Liver (tissue), 9 donors: ENCODE data around the gene PLA1A. TPM values are rescaled to one million over a fixed set of nuclear protein-coding genes. Genes with fewer than 3 reads are reported as not detected.

Source experiments
- DNase-seq: peaks from one replicate; pipeline ENCODE4 v3.0.0-alpha.2; 2017; ENCODE audit warnings: low spot score
- H3K27ac ChIP-seq, 2 donors: one replicate each; pipeline ENCODE4 v1.7.0; 2013; ENCODE audit warnings: inconsistent platforms in 2 of 2, low read length in 2 of 2, control low read depth in 1 of 2, low read depth in 1 of 2, mild to moderate bottlenecking in 1 of 2
- H3K27me3 ChIP-seq, 4 donors: one replicate each; pipeline versions ENCODE4 v1.6.1 to v1.7.0; 2013; ENCODE audit warnings: low read length in 3 of 4, inconsistent platforms in 1 of 4, mild to moderate bottlenecking in 1 of 4, moderate library complexity in 1 of 4; ENCODE audit not compliant: control insufficient read depth in 4 of 4, insufficient read depth in 4 of 4
- H3K36me3 ChIP-seq, 4 donors: one replicate each; pipeline versions ENCODE4 v1.6.1 to v1.7.0; 2013; ENCODE audit warnings: low read length in 3 of 4, mild to moderate bottlenecking in 3 of 4, low read depth in 1 of 4, moderate library complexity in 1 of 4; ENCODE audit not compliant: control insufficient read depth in 4 of 4, insufficient read depth in 3 of 4
- H3K4me1 ChIP-seq, 4 donors: one replicate each; pipeline versions ENCODE4 v1.6.1 to v1.7.0; 2013; ENCODE audit warnings: low read length in 3 of 4, mild to moderate bottlenecking in 3 of 4, moderate library complexity in 1 of 4; ENCODE audit not compliant: control insufficient read depth in 4 of 4, insufficient read depth in 4 of 4
- H3K4me3 ChIP-seq, 3 donors: one replicate each; pipeline versions ENCODE4 v1.6.1 to v1.7.0; 2013; ENCODE audit warnings: low read length in 3 of 3, control low read depth in 1 of 3, low read depth in 1 of 3, mild to moderate bottlenecking in 1 of 3
- H3K9ac ChIP-seq, 2 donors: one replicate each; pipeline ENCODE4 v1.7.0; 2013; ENCODE audit warnings: low read length in 2 of 2, mild to moderate bottlenecking in 2 of 2, moderate library complexity in 2 of 2, control low read depth in 1 of 2, low read depth in 1 of 2
- H3K9me3 ChIP-seq, 4 donors: one replicate each; pipeline versions ENCODE4 v1.6.1 to v1.7.0; 2013; ENCODE audit warnings: low read length in 3 of 4; ENCODE audit not compliant: control insufficient read depth in 4 of 4
- CTCF ChIP-seq: fragments of 150-350 bp; IDR thresholded peaks from 2 replicates; pipeline ENCODE4 v1.5.1; 2017; ENCODE audit warnings: improper control_type of control experiment, low read depth, low read length; ENCODE audit not compliant: missing input control
- EGR1 ChIP-seq, 2 donors: IDR thresholded peaks; 2 replicates each; pipeline ENCODE4 v1.6.1; 2016 to 2018; ENCODE audit warnings: antibody characterized with exemption in 2 of 2, low read depth in 2 of 2
- FOXA1 ChIP-seq: IDR thresholded peaks from 2 replicates; pipeline ENCODE4 v1.6.1; 2016; ENCODE audit warnings: antibody characterized with exemption
- FOXA2 ChIP-seq: IDR thresholded peaks from 2 replicates; pipeline ENCODE4 v1.6.1; 2016; ENCODE audit warnings: antibody characterized with exemption
- GABPA ChIP-seq, 2 donors: IDR thresholded peaks in 1 of 2; conservative IDR thresholded peaks in 1 of 2; 2 replicates each; pipeline ENCODE4 v1.6.1; 2016; ENCODE audit warnings: antibody characterized with exemption in 2 of 2, mild to moderate bottlenecking in 1 of 2, moderate library complexity in 1 of 2
- HNF4A ChIP-seq, 2 donors: conservative IDR thresholded peaks; 2 replicates each; pipeline ENCODE4 v1.6.1; 2016; ENCODE audit warnings: antibody characterized with exemption in 2 of 2, mild to moderate bottlenecking in 2 of 2
- HNF4G ChIP-seq: IDR thresholded peaks from 2 replicates; pipeline ENCODE4 v1.6.1; 2016; ENCODE audit warnings: antibody characterized with exemption
- JUND ChIP-seq, 2 donors: IDR thresholded peaks; 2 replicates each; pipeline ENCODE4 v1.6.1; 2016; ENCODE audit warnings: antibody characterized with exemption in 2 of 2
- NR2F2 ChIP-seq: IDR thresholded peaks from 2 replicates; pipeline ENCODE4 v1.6.1; 2016; ENCODE audit warnings: antibody characterized with exemption
- RAD21 ChIP-seq, 2 donors: IDR thresholded peaks; 2 replicates each; pipeline ENCODE4 v1.6.1; 2016; ENCODE audit warnings: antibody characterized with exemption in 2 of 2, mild to moderate bottlenecking in 2 of 2
- RXRA ChIP-seq, 2 donors: IDR thresholded peaks; 2 replicates each; pipeline ENCODE4 v1.6.1; 2017 to 2018; ENCODE audit warnings: antibody characterized with exemption in 2 of 2, mild to moderate bottlenecking in 1 of 2
- SP1 ChIP-seq: IDR thresholded peaks from 2 replicates; pipeline ENCODE4 v1.6.1; 2018; ENCODE audit warnings: antibody characterized with exemption, mild to moderate bottlenecking
- TAF1 ChIP-seq: conservative IDR thresholded peaks from 2 replicates; pipeline ENCODE4 v1.6.1; 2016; ENCODE audit warnings: antibody characterized with exemption, mild to moderate bottlenecking
- YY1 ChIP-seq: IDR thresholded peaks from 2 replicates; pipeline ENCODE4 v1.6.1; 2016; ENCODE audit warnings: antibody characterized with exemption, mild to moderate bottlenecking
- WGBS: extraction: QIAGEN DNeasy Blood & Tissue Kit; methylation state at CpG from one replicate; pipeline ENCODE4 v1.1.7; 2013; 5-methylcytosine and 5-hydroxymethylcytosine counted together
- polyA plus RNA-seq, 2 donors: library from polyadenylated mRNA; stranded (reverse) in 1 of 2; unstranded in 1 of 2; fragments of 200-250 nt in 1 of 2; fragments of >200 nt in 1 of 2; fragmentation: Nextera tagmentation in 1 of 2; extraction: Ambion mirVana in 1 of 2; gene quantifications; one replicate each; pipeline versions ENCODE4 v1.2.1 to v1.2.3, GENCODE V29; 2013 to 2015
- total RNA-seq, 2 donors: library from RNA; depleted of rRNA; stranded (reverse); fragments of >200 nt; gene quantifications; one replicate each; pipeline ENCODE4 v1.2.3, GENCODE V29; 2014
- TF ChIP-seq, protein P1 (sequence below): IDR thresholded peaks from 2 replicates; pipeline ENCODE4 v1.6.1; 2016; ENCODE audit warnings: antibody characterized with exemption
- TF ChIP-seq, protein P2 (sequence below): IDR thresholded peaks from 2 replicates; pipeline ENCODE4 v1.6.1; 2016; ENCODE audit warnings: antibody characterized with exemption
- TF ChIP-seq, protein P3 (sequence below): IDR thresholded peaks from 2 replicates; pipeline ENCODE4 v1.6.1; 2016; ENCODE audit warnings: antibody characterized with exemption
- TF ChIP-seq, protein P4 (sequence below): IDR thresholded peaks from 2 replicates; pipeline ENCODE4 v1.6.1; 2016; ENCODE audit warnings: antibody characterized with exemption, mild to moderate bottlenecking
- donor health status: healthy.
- donor health status: healthy.
- donor health status: healthy.
- donor health status: healthy.
- donor health status: healthy.

The PLA1A gene
- total and polyA plus RNA-seq, 4 donors, result 6.0 to 63.9 (median 33.0) TPM

DNA sequence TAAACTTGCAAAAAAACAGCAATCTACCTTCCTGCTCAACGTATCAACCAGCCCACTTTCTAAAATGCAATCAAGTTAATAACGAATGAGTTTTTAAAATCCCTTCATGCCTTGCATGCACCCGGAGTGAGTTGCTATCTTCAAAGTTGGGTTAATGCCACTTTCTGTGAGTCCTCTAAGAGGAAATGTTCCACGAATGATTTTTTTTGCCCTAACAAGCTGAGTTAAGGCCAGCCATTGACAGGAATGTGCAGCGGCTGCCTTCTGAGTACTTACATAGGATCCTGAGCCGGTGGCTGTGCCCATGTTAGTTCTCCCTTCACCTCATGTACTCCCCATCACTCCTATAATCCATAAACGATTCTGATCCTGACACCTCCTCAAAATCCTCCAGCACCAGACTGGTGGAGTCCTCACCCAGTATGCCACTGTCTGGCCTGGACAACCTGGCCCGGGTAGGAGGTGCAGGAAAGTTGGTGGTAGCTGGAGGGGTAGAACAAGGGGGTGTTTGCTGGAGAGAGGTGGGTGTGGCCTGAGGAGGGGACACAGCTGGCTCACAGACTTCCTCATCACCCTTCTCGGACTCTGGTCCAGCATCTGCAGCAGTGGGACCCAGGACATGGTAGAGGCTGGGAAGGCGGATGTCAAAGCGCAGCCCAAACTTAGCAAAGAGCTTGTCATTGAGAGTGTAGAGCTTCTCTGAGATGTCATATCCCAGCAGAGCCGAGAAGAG is 50.3 kb downstream of the PLA1A start (continued):
- TF ChIP-seq JUND (IDR thresholded peaks at IDR 0.05) (no peak), NR2F2 (no peak), TAF1 (no peak), FOXA1 (no peak), HNF4G (no peak), FOXA2 (no peak), EGR1 (IDR thresholded peaks at IDR 0.05; ENCODE audit: low read depth in 2 of 2) (no peak)
- TF ChIP-seq, protein P1, sequence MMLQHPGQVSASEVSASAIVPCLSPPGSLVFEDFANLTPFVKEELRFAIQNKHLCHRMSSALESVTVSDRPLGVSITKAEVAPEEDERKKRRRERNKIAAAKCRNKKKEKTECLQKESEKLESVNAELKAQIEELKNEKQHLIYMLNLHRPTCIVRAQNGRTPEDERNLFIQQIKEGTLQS, result no peak
- TF ChIP-seq, protein P2, sequence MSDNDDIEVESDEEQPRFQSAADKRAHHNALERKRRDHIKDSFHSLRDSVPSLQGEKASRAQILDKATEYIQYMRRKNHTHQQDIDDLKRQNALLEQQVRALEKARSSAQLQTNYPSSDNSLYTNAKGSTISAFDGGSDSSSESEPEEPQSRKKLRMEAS, result no peak
- TF ChIP-seq, protein P3, sequence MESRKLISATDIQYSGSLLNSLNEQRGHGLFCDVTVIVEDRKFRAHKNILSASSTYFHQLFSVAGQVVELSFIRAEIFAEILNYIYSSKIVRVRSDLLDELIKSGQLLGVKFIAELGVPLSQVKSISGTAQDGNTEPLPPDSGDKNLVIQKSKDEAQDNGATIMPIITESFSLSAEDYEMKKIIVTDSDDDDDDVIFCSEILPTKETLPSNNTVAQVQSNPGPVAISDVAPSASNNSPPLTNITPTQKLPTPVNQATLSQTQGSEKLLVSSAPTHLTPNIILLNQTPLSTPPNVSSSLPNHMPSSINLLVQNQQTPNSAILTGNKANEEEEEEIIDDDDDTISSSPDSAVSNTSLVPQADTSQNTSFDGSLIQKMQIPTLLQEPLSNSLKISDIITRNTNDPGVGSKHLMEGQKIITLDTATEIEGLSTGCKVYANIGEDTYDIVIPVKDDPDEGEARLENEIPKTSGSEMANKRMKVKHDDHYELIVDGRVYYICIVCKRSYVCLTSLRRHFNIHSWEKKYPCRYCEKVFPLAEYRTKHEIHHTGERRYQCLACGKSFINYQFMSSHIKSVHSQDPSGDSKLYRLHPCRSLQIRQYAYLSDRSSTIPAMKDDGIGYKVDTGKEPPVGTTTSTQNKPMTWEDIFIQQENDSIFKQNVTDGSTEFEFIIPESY, result no peak

GRCh38 chr3:119649761-119650160 is 52.1 kb downstream of the PLA1A start:
- Histone ChIP-seq H3K27me3 (no peaks in the 10 kb centered on the region), H3K27ac (no peak overlapping the region), H3K4me1 (peaks cover 0 to 7% (median 1%) of the 10 kb centered on the region in 4 donors), H3K4me3 (no peak overlapping the region), H3K9me3 (no peaks in the 10 kb centered on the region), H3K9ac (no peak overlapping the region), H3K36me3 (no peaks in the 10 kb centered on the region)
- no peak for DNase-seq
- 74% methylated on average over 3 of the region's 3 CpGs for WGBS
- no peak for TF ChIP-seq RXRA (IDR thresholded peaks at IDR 0.05)
- TF ChIP-seq NR2F2, result no peak
- TF ChIP-seq, protein P2, result no peak
- no peak for TF ChIP-seq EGR1 (IDR thresholded peaks at IDR 0.05; ENCODE audit: low read depth in 2 of 2)
- no peak for TF ChIP-seq YY1
- no peak for TF ChIP-seq SP1
- no peak for TF ChIP-seq RAD21 (IDR thresholded peaks at IDR 0.05)
- TF ChIP-seq, protein P3, result no peak
- no peak for TF ChIP-seq FOXA1
- TF ChIP-seq JUND (IDR thresholded peaks at IDR 0.05), result no peak
- no peak for TF ChIP-seq FOXA2
- TF ChIP-seq, protein P4, sequence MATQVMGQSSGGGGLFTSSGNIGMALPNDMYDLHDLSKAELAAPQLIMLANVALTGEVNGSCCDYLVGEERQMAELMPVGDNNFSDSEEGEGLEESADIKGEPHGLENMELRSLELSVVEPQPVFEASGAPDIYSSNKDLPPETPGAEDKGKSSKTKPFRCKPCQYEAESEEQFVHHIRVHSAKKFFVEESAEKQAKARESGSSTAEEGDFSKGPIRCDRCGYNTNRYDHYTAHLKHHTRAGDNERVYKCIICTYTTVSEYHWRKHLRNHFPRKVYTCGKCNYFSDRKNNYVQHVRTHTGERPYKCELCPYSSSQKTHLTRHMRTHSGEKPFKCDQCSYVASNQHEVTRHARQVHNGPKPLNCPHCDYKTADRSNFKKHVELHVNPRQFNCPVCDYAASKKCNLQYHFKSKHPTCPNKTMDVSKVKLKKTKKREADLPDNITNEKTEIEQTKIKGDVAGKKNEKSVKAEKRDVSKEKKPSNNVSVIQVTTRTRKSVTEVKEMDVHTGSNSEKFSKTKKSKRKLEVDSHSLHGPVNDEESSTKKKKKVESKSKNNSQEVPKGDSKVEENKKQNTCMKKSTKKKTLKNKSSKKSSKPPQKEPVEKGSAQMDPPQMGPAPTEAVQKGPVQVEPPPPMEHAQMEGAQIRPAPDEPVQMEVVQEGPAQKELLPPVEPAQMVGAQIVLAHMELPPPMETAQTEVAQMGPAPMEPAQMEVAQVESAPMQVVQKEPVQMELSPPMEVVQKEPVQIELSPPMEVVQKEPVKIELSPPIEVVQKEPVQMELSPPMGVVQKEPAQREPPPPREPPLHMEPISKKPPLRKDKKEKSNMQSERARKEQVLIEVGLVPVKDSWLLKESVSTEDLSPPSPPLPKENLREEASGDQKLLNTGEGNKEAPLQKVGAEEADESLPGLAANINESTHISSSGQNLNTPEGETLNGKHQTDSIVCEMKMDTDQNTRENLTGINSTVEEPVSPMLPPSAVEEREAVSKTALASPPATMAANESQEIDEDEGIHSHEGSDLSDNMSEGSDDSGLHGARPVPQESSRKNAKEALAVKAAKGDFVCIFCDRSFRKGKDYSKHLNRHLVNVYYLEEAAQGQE, result no peak
- no peak for TF ChIP-seq TAF1
- no peak for TF ChIP-seq HNF4A (conservative IDR thresholded peaks at IDR 0.05)
- TF ChIP-seq GABPA (IDR thresholded peaks at IDR 0.05 in 1 of 2, conservative IDR thresholded peaks at IDR 0.05 in 1 of 2), result no peak
- TF ChIP-seq HNF4G, result no peak
- no peak for TF ChIP-seq CTCF
- TF ChIP-seq, protein P1, result no peak
